HFFc6 (cell line): ENCODE results near the gene CDC14B. TPM values are rescaled to one million over a fixed set of nuclear protein-coding genes. Genes with fewer than 3 reads are reported as not detected.
A peak's percentile ranks its signal among the peaks of the same experiment; 100 is the strongest.

Experiments
- DNase-seq: peaks from one replicate; pipeline ENCODE4 v3.0.0-alpha.2; 2018
- H3K27ac Mint-ChIP-seq: 2 replicates; pipeline ENCODE4 v1.8.0; 2020; ENCODE audit warnings: mild to moderate bottlenecking, mixed read lengths
- H3K27me3 Mint-ChIP-seq: 2 replicates; pipeline ENCODE4 v1.8.0; 2021; ENCODE audit warnings: mild to moderate bottlenecking, moderate library complexity, mixed read lengths; ENCODE audit not compliant: insufficient read depth
- H3K36me3 Mint-ChIP-seq: 2 replicates; pipeline ENCODE4 v1.8.0; 2021; ENCODE audit warnings: low read depth, mixed read lengths
- H3K4me1 Mint-ChIP-seq: 2 replicates; pipeline ENCODE4 v1.8.0; 2020; ENCODE audit warnings: low read depth, mixed read lengths
- H3K4me3 Mint-ChIP-seq: 2 replicates; pipeline ENCODE4 v1.8.0; 2020; ENCODE audit warnings: mild to moderate bottlenecking, moderate library complexity, mixed read lengths
- H3K9me3 Mint-ChIP-seq: 2 replicates; pipeline ENCODE4 v1.8.0; 2020; ENCODE audit warnings: mild to moderate bottlenecking, mixed read lengths
- CTCF ChIP-seq: fragments of 200-600 bp; sonication (generic); IDR thresholded peaks from 2 replicates; pipeline ENCODE4 v1.5.0; 2021; ENCODE audit warnings: antibody characterized with exemption, mild to moderate bottlenecking
- total RNA-seq, 6 experiments: library from RNA; stranded (reverse); fragmentation: NEBNext Ultra II Directional; extraction: Animal tissue kit (Norgen Biotek cat#: 25700); gene quantifications; 2 replicates in 1 of 6; 3 replicates in 5 of 6; pipeline ENCODE4 v1.2.3, GENCODE V29; 2021

The CDC14B gene
- total RNA-seq, 6 experiments from 2014 or later = 10.7 to 14.9 (median 12.1) TPM

GRCh38 chr9:96483197-96483596 lies 136.4 kb downstream of the CDC14B start:
- H3K4me1 Mint-ChIP-seq = peaks cover 68% of the 10 kb centered on the region
- no peak for TF ChIP-seq CTCF
- no peaks in the 10 kb centered on the region for H3K27me3 Mint-ChIP-seq
- H3K27ac Mint-ChIP-seq = no peak overlapping the region; the same call in 1 of the 2 replicates
- no peak overlapping the region for H3K4me3 Mint-ChIP-seq
- no peak for DNase-seq
- H3K9me3 Mint-ChIP-seq = no peaks in the 10 kb centered on the region
- peaks cover 43% of the 10 kb centered on the region for H3K36me3 Mint-ChIP-seq

GRCh38 chr9:96482476-96482875 lies 137.2 kb downstream of the CDC14B start:
- Mint-ChIP-seq H3K4me1 (peaks cover 63% of the 10 kb centered on the region), H3K27ac (no peak overlapping the region), H3K4me3 (no peak overlapping the region), H3K9me3 (no peaks in the 10 kb centered on the region), H3K36me3 (peaks cover 38% of the 10 kb centered on the region), H3K27me3 (no peaks in the 10 kb centered on the region)
- no peak for DNase-seq
- TF ChIP-seq CTCF = no peak

GRCh38 chr9:96480736-96481135 lies 138.9 kb downstream of the CDC14B start:
- Mint-ChIP-seq H3K9me3 (no peaks in the 10 kb centered on the region), H3K36me3 (peaks cover 36% of the 10 kb centered on the region), H3K4me3 (no peak overlapping the region), H3K27me3 (no peaks in the 10 kb centered on the region), H3K4me1 (peaks cover 60% of the 10 kb centered on the region), H3K27ac (no peak overlapping the region)
- no peak for DNase-seq
- TF ChIP-seq CTCF = no peak

- peak; percentile 15 for DNase-seq
- peak overlapping the region; percentile 72 for H3K27ac Mint-ChIP-seq
- TF ChIP-seq CTCF = no peak
These were observed 140.7 kb downstream of the CDC14B start for GRCh38 chr9:96478829-96479371.

GRCh38 chr9:96476591-96476990 lies 143.1 kb downstream of the CDC14B start:
- H3K27me3 Mint-ChIP-seq = no peaks in the 10 kb centered on the region; the same call in 1 of the 2 replicates
- DNase-seq = peak; percentile 47
- no peaks in the 10 kb centered on the region for H3K9me3 Mint-ChIP-seq
- TF ChIP-seq CTCF = no peak
- peak overlapping the region; percentile 76 for H3K27ac Mint-ChIP-seq
- peaks cover 27% of the 10 kb centered on the region for H3K4me1 Mint-ChIP-seq
- H3K36me3 Mint-ChIP-seq = peaks cover 5% of the 10 kb centered on the region
- no peak overlapping the region for H3K4me3 Mint-ChIP-seq

More at GRCh38 chr9:96478829-96479371, 140.7 kb downstream of the CDC14B start:
- no peaks in the 10 kb centered on the region; the same call in 1 of the 2 replicates for H3K27me3 Mint-ChIP-seq
- H3K4me1 Mint-ChIP-seq = peaks cover 45% of the 10 kb centered on the region
- H3K4me3 Mint-ChIP-seq = no peak overlapping the region
- H3K9me3 Mint-ChIP-seq = no peaks in the 10 kb centered on the region
- peaks cover 19% of the 10 kb centered on the region for H3K36me3 Mint-ChIP-seq
